ENCODE results near the gene PNLIPRP2. TPM values are rescaled to one million over a fixed set of nuclear protein-coding genes. Genes with fewer than 3 reads are reported as not detected.

PNLIPRP2 gene
- total RNA-seq, 8 experiments from 2014 or later = not detected

DNA sequence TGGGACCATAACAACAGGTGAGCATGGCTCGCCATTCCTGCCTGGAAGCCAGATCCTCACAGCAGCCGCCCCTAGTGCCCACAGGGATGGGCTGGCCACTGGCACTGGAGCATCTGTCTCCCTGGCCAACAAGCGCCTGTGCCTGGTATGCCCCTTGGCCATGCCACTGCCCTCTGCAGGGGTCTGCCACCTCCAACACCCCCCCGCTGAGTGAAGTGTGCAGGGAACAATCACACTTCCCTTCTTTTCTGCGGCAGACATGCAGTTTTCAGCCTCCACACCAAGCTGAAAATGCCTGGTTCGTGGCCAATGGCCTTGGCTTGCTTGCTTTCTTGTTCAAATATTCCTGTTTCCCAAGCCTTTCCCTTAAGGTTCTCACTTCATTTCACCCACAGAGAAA is 70.9 kb downstream of the PNLIPRP2 start:
- in situ Hi-C loops (cut with MboI; ENCODE audit: low pct_unique_long_range_greater_than_20kb in 2 of 9, low sequenced_read_pairs in 9 of 9, unreplicated experiment in 9 of 9) = loop anchor here in 4 of 9 experiments (25.0 kb wide), 1 partner anchor 96 kb away; no protein-coding TSS in a partner anchor
- WGBS, 10 experiments = 80 to 100% (median 91%) methylated on average over 1 to 5 of the region's 6 CpGs; no CpG with 5 or more reads in 4 of the 10 experiments
- no peak for ATAC-seq (replicated peaks in 6 of 8)
- Histone ChIP-seq H3K4me3 (no peak overlapping the region), H3K4me1 (replicated peaks in 1 of 2) (peaks cover 10 to 11% of the 10 kb centered on the region in 2 donors), H3K27ac (no peak overlapping the region)

- no peak for ATAC-seq (replicated peaks in 6 of 8)
- in situ Hi-C loops (cut with MboI; ENCODE audit: low pct_unique_long_range_greater_than_20kb in 2 of 9, low sequenced_read_pairs in 9 of 9, unreplicated experiment in 9 of 9) = loop anchor here in 4 of 9 experiments (25.0 kb wide), 1 partner anchor 95 kb away; no protein-coding TSS in a partner anchor
- 85 to 100% (median 93%) methylated on average over 2 to 6 of the region's 8 CpGs; no CpG with 5 or more reads in 6 of the 10 experiments for whole genome bisulfite sequencing, 10 experiments
- Histone ChIP-seq H3K4me1 (replicated peaks in 1 of 2) (peaks cover 10 to 11% of the 10 kb centered on the region in 2 donors), H3K27ac (no peak overlapping the region), H3K4me3 (no peak overlapping the region)
Observed at GRCh38 chr10:116692225-116692624, 71.5 kb downstream of the PNLIPRP2 start.

GRCh38 chr10:116694243-116694926 is 73.6 kb downstream of the PNLIPRP2 start:
- ATAC-seq (replicated peaks in 6 of 8) = peak in 1 of 8 experiments; percentile 14

More at GRCh38 chr10:116694243-116694926, 73.6 kb downstream of the PNLIPRP2 start:
- H3K4me3 ChIP-seq = no peak overlapping the region
- no peak overlapping the region for H3K27ac ChIP-seq
- peaks cover 10 to 11% of the 10 kb centered on the region in 2 donors for H3K4me1 ChIP-seq (replicated peaks in 1 of 2)
- WGBS, 10 experiments = 46 to 86% (median 51%) methylated on average over 1 to 8 of the region's 14 CpGs; no CpG with 5 or more reads in 4 of the 10 experiments
- in situ Hi-C loops (cut with MboI; ENCODE audit: low pct_unique_long_range_greater_than_20kb in 2 of 9, low sequenced_read_pairs in 9 of 9, unreplicated experiment in 9 of 9) = loop anchor here in 4 of 9 experiments (25.0 kb wide), 1 partner anchor 93 kb away; no protein-coding TSS in a partner anchor

Other genes starting within 250 kb of the PNLIPRP2 start
- gene PNLIPRP3, start 193.1 kb upstream of the PNLIPRP2 start, total RNA-seq = under 1 TPM in 2 of 8 experiments, not detected in 6; 0.31 to 0.57 TPM
- under 1 TPM in 1 of 8 experiments, not detected in 7; 0.64 TPM for gene PNLIP, start 75.0 kb upstream of the PNLIPRP2 start, total RNA-seq
- 1 to 10 TPM in 2 of 8 experiments, under 1 TPM in 2, not detected in 4; 0.41 to 2.0 (median 0.82) TPM for gene PNLIPRP1, start 30.0 kb upstream of the PNLIPRP2 start, total RNA-seq
- 10 to 100 TPM; 25.6 to 71.2 (median 33.0) TPM for gene HSPA12A, start 121.6 kb downstream of the PNLIPRP2 start, total RNA-seq
- 1 to 10 TPM in 5 of 8 experiments, under 1 TPM in 3; 0.15 to 8.1 (median 1.2) TPM for gene ENO4, start 228.5 kb downstream of the PNLIPRP2 start, total RNA-seq

Measured in motor neuron (in vitro differentiated cells).